ENCODE results near the gene CEP89. TPM values are rescaled to one million over a fixed set of nuclear protein-coding genes. Genes with fewer than 3 reads are reported as not detected.

The CEP89 gene
- total RNA-seq, 4 donors from 2014 or later: 8.8 to 16.6 (median 10.6) TPM

- DNase-seq (ENCODE audit: low spot score in 2 of 2): peak in 1 of 2 donors; percentile 69
- 88 to 89% methylated on average over 15 of the region's 15 CpGs for WGBS, 2 donors
- TF ChIP-seq, protein P1, sequence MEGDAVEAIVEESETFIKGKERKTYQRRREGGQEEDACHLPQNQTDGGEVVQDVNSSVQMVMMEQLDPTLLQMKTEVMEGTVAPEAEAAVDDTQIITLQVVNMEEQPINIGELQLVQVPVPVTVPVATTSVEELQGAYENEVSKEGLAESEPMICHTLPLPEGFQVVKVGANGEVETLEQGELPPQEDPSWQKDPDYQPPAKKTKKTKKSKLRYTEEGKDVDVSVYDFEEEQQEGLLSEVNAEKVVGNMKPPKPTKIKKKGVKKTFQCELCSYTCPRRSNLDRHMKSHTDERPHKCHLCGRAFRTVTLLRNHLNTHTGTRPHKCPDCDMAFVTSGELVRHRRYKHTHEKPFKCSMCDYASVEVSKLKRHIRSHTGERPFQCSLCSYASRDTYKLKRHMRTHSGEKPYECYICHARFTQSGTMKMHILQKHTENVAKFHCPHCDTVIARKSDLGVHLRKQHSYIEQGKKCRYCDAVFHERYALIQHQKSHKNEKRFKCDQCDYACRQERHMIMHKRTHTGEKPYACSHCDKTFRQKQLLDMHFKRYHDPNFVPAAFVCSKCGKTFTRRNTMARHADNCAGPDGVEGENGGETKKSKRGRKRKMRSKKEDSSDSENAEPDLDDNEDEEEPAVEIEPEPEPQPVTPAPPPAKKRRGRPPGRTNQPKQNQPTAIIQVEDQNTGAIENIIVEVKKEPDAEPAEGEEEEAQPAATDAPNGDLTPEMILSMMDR (IDR thresholded peaks at IDR 0.05): no peak
- no peak for TF ChIP-seq POLR2A (IDR thresholded peaks at IDR 0.05)
- H3K4me3 ChIP-seq (ENCODE audit: low read depth, poor library complexity, severe bottlenecking): no peak overlapping the region
- intact Hi-C loops (cut with DNase I; ENCODE audit: low total_unique reads): no loop called here
Measured at GRCh38 chr19:32828643-32829344, 143.0 kb downstream of the CEP89 start.

DNA sequence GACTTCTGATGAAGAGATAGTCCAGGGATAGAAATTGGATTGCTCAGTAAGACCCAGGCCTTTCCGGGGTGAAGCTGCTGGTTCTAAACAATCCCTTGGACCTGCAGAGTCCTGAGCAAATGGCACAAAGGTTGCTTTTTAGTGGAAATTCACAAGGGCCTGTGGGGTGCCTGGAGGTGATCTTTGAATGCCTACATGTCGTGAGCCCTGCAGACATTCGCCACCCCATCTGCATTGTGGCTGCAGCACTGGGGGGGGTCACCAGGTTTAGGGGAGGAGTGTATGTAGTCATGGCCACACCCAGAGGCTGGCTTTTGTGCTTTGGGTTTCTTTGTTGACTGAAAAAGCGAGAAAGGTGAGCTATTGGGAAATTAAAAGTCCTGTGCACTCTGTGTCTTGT is 143.6 kb downstream of the CEP89 start:
- WGBS, 2 donors: 85 to 91% methylated on average over 4 of the region's 4 CpGs
- peak in 1 of 2 donors; percentile 62 for DNase-seq (ENCODE audit: low spot score in 2 of 2)
- TF ChIP-seq, protein P1 (IDR thresholded peaks at IDR 0.05): no peak
- no peak for TF ChIP-seq POLR2A (IDR thresholded peaks at IDR 0.05)
- intact Hi-C loops (cut with DNase I; ENCODE audit: low total_unique reads): no loop called here
- no peak overlapping the region for H3K4me3 ChIP-seq (ENCODE audit: low read depth, poor library complexity, severe bottlenecking)

Other genes with a start within 250 kb of the CEP89 start
- gene SLC7A9, start 102.2 kb downstream of the CEP89 start, total RNA-seq: under 1 TPM in 2 of 4 donors, not detected in 2; 0.49 TPM
- gene FAAP24, start 284 bp upstream of the CEP89 start, total RNA-seq: 1 to 10 TPM in 3 of 4 donors, under 1 TPM in 1; 0.63 to 2.5 (median 1.4) TPM
- 10 to 100 TPM in 3 of 4 donors, 1 to 10 TPM in 1; 4.0 to 25.7 (median 19.9) TPM for gene RHPN2, start 92.9 kb upstream of the CEP89 start, total RNA-seq
- 10 to 100 TPM in 1 of 4 donors, 1 to 10 TPM in 3; 7.0 to 14.6 (median 8.7) TPM for gene GPATCH1, start 109.2 kb upstream of the CEP89 start, total RNA-seq
- gene WDR88, start 160.2 kb upstream of the CEP89 start, total RNA-seq: not detected
- 10 to 100 TPM in 3 of 4 donors, 1 to 10 TPM in 1; 9.4 to 27.4 (median 18.0) TPM for gene LRP3, start 222.4 kb upstream of the CEP89 start, total RNA-seq